Measurements from ENCODE around the gene SLC1A7. TPM values are rescaled to one million over a fixed set of nuclear protein-coding genes. Genes with fewer than 3 reads are reported as not detected.

Gene SLC1A7
- total RNA-seq, 2 donors from 2014 or later, result not detected

DNA sequence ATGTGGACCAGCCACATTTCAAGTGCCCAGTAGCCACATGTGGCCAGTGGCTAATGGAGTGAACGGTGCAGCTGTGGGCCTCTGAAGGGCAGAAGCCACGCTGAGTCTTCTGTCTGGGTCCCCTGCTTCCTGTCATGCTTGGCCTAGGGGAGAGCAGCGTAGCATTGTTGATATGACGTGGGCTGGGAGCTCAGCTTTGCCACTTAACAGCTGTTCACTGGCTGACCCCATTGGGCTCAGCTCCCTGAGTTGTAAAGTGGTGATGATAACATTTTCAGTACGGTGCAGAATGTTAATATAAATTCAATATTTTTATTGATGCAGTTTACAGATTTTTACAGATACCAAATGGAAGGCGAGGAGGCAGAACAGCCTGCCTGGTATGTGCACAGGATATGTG, 76.0 kb downstream of the SLC1A7 start:
- Mint-ChIP-seq H3K4me1 (ENCODE audit: low read depth) (peaks cover 5% of the 10 kb centered on the region), H3K4me3 (no peak overlapping the region), H3K36me3 (ENCODE audit: insufficient read depth in 2 of 2) (no peaks in the 10 kb centered on the region), H3K27ac (no peak overlapping the region), H3K9me3 (no peaks in the 10 kb centered on the region), H3K27me3 (ENCODE audit: low read depth) (peaks cover 22% of the 10 kb centered on the region)
- DNase-seq (no peak), ATAC-seq (replicated peaks in 1 of 2) (no peak)

DNA sequence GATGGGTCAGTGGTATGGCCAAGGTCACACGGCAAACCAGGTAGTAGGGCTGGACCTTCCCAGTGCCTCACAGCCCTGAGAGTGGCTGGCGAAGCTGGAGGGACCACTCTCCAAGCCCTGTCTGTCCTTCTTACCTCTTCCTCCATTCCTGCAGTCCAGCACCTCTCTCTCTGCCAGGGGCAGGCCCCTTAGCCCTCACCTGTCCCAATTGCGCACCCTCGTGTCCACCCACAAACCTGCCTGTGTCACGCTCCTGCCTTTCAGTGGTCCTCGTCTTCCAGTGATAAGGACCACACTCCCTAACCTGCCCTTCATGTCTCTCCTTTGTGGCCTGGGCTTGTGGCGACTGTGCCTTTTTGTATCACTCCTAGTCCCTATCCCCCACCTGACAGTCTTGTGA, 77.0 kb downstream of the SLC1A7 start:
- Mint-ChIP-seq H3K27ac (no peak overlapping the region), H3K4me1 (ENCODE audit: low read depth) (peaks cover 5% of the 10 kb centered on the region), H3K4me3 (no peak overlapping the region), H3K27me3 (ENCODE audit: low read depth) (peaks cover 33% of the 10 kb centered on the region), H3K36me3 (ENCODE audit: insufficient read depth in 2 of 2) (no peaks in the 10 kb centered on the region), H3K9me3 (no peaks in the 10 kb centered on the region)
- DNase-seq (no peak), ATAC-seq (replicated peaks in 1 of 2) (no peak)

DNA sequence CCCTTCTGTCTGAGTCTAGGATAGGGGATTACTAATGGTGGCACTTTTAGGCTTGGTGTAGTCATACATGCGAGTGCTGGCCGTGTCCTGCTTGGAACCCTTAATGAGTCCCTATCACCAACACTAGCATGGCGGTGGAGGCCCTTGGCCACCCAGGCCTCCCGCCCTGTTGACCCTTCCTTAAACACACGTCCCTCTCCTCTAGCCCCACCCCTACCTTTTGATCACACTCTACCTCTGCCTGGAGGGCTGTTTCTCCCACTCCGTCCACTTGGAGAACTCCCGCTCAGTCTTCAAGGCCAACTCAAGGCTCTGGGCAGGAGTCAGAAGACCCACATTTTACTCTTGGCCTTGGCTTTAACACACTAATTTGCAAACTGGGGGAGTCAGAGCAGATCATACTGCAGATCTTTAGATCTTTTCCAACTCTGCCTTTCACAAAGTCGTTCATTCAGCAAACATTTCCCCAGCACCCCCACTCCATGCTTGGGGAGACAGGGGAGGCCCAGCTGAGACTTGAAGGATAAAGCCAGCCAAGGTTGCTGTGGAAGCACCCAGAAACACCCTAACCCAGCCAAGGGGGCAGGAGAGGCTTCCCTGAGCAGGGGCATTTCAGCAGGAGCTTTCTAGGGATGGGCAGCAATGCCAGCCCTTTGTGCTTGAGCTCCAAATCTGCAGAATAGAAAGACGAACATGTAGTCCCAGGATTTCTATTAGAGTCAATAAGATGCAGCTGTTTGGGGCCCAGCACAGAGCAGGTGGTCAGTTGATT, 78.5 kb downstream of the SLC1A7 start:
- Mint-ChIP-seq H3K4me1 (ENCODE audit: low read depth) (peaks cover 5% of the 10 kb centered on the region), H3K4me3 (peak overlapping the region in 1 of 2 donors; percentile 31), H3K27ac (no peak overlapping the region), H3K9me3 (no peaks in the 10 kb centered on the region), H3K36me3 (ENCODE audit: insufficient read depth in 2 of 2) (no peaks in the 10 kb centered on the region), H3K27me3 (ENCODE audit: low read depth) (peaks cover 48% of the 10 kb centered on the region)
- DNase-seq, result no peak
- ATAC-seq (replicated peaks in 1 of 2), result no peak

DNA sequence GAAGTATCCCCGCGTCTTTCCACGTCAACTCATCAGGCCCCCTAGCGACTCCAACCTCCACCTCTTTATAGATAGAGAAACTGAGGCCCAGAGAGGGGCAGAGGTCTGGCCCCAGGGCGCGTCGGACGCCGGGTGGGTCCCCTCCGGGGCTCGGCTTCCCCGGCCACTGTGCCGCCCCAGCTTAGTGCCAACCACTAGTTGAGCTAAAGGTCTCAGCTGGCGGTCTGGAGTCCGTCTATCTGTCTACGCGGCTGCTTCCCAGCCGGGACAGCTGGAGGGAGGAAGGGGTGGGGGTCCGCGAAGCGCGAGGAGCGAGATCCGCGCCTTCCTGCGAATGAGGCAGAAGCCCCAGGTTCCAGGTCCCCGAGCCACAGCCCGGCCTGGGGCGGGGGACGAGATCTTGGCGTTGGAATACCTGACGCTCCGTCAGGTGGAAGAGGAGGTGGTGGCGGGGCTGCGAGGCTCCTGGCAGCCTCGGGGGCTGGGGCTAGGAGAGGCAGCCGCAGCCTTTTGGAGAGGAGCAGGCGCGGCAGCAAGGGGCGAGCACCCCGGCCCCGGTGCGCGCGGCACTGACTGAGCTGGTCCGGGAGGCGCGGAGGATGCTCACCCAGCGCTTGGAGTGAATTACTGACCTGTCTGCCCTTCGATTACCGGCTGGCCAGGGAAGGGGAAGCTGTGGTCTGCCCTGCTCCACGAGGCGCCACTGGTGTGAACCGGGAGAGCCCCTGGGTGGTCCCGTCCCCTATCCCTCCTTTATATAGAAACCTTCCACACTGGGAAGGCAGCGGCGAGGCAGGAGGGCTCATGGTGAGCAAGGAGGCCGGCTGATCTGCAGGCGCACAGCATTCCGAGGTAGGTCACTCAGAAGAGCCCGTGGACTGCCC, 79.5 kb downstream of the SLC1A7 start:
- H3K4me1 Mint-ChIP-seq (ENCODE audit: low read depth), result peaks cover 5% of the 10 kb centered on the region
- no peak for DNase-seq
- H3K9me3 Mint-ChIP-seq, result no peaks in the 10 kb centered on the region
- H3K27ac Mint-ChIP-seq, result no peak overlapping the region
- peak; percentile 22 to 34 for ATAC-seq (replicated peaks in 1 of 2)
- no peaks in the 10 kb centered on the region for H3K36me3 Mint-ChIP-seq (ENCODE audit: insufficient read depth in 2 of 2)
- peaks cover 54% of the 10 kb centered on the region for H3K27me3 Mint-ChIP-seq (ENCODE audit: low read depth)
- H3K4me3 Mint-ChIP-seq, result peak overlapping the region; percentile 66 to 78

DNA sequence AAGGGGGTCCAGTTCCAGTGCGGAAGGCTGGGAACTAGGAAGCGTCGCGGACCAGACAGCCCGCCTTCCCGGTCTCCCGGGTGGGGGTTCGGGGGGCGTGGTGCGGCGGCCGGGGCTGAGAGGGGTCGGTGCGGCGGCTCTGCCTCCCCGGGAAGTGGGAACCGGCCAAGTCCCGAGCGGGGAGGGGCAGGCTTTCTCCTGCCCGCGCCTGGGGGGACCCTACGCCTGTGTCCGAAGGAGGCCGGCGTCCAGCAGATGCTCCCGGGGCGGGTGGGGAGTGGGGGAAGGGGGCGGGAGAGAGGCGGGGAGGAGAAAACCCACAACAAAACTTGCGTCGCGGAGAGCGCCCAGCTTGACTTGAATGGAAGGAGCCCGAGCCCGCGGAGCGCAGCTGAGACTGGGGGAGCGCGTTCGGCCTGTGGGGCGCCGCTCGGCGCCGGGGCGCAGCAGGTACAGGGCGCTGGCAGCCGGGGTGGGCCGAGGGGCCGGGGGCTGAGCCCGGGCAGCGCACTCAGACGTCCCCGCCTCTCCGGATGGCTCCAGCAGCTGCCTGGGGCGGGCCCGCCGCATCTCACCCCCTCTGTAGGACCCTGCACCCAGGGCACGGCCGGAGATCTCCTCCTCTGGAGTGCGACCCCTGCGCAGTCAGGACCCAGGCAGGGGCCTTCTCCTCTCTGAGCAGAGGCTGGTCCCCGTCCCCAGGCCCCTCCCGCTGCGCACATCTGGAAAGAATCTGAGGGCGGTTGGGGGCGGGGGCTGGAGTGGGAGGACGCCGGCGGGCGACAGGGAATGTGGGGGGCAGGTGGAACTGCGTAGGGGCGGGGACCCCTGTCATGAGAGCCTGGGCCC, 80.4 kb downstream of the SLC1A7 start, which contains the start of gene PODN:
TSS of gene PODN (plus strand) at position 355 of the 849 bp plus-strand sequence. CDS start 7,643 bp downstream, outside the sequence.
- Mint-ChIP-seq H3K4me1 (ENCODE audit: low read depth) (peaks cover 5% of the 10 kb centered on the region), H3K36me3 (ENCODE audit: insufficient read depth in 2 of 2) (no peaks in the 10 kb centered on the region), H3K27me3 (ENCODE audit: low read depth) (peaks cover 54% of the 10 kb centered on the region), H3K27ac (no peak within 1 kb of the TSS), H3K9me3 (no peaks in the 10 kb centered on the region), H3K4me3 (peak within 1 kb of the TSS; percentile 66 to 78)
- DNase-seq, result peak in 1 of 2 donors; percentile 25
- peak; percentile 56 to 63 for ATAC-seq (replicated peaks in 1 of 2)

DNA sequence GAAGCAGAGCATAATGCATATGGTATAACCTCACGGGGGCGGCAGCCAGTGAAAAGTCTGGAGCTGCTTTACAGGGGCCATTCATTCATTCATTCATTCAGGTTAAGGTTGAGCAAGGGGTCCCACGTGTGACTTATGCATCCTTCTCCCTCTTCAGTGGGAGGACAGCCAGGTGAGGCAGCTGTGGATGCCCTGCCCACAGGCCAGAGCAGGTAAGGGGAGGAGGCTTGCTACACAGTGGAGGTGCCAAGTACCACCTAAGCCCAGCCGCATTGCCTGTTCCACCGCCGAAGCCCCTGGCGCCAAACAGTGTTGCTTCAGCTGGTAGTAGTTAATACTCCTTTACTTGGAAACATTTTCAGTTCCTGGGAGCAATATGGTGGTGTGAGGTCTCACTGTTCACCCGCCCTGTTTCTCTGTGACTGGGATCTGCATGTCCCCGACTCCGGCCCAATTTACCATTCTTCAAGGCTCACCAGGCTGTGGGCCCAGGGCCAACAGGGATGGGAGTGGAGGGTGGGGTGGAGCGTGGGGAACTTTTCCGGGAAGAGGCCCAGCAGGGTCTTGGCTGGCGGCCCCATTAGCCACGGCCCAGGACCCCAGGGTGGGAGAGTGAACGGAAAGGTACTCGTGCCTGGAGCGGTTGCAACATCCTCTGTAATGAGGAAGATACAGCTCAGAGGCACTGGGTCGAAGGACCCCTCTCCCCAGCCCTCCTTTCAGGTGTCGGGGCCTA, 81.1 kb downstream of the SLC1A7 start:
- ATAC-seq (replicated peaks in 1 of 2) (no peak), DNase-seq (no peak)
- Mint-ChIP-seq H3K27me3 (ENCODE audit: low read depth) (peaks cover 54% of the 10 kb centered on the region), H3K36me3 (ENCODE audit: insufficient read depth in 2 of 2) (no peaks in the 10 kb centered on the region), H3K4me1 (ENCODE audit: low read depth) (peaks cover 5% of the 10 kb centered on the region), H3K9me3 (no peaks in the 10 kb centered on the region), H3K4me3 (peak overlapping the region; percentile 46 to 77), H3K27ac (no peak overlapping the region)

DNA sequence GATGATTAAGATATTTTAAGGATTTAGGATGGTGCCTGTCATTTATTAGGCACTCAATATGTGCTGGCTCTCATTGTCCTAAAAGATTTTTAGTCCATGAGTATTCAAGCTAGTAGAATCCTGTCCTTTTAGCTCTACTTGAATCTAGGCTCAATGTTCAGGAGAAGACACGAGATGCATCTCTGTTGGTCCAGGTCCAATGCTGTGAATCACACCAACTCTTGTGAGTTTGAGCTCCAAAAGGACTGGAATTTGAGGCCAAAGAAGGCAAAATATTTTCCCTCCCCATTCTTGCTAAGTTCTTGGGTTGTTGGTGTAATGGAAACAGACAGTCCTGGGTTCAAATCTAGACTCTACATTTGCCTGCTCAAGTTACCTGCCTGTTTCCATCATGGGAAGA, 81.9 kb downstream of the SLC1A7 start:
- no peaks in the 10 kb centered on the region for H3K9me3 Mint-ChIP-seq
- ATAC-seq (replicated peaks in 1 of 2), result no peak

DNA sequence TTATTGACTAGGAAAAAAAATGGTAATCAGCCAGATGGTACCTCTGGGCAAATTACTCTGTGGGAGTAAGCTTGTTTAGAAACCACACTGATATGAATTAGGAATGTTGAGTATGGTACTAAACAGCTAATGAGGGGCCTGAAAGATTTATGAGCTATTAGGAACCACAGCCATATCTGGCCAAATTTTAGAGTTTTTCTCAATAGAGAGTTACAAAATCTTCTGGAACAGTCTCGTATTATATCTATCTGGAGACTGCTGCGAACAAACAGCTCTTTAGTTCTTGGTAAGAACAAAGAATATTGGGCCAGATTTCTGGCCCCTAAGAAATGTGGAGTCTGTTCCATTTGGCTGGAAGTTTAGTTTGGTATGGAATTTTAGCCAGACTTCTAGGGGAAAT, 85.3 kb downstream of the SLC1A7 start:
- H3K4me1 Mint-ChIP-seq (ENCODE audit: low read depth), result no peaks in the 10 kb centered on the region
- DNase-seq (no peak), ATAC-seq (replicated peaks in 1 of 2) (no peak)
- no peak overlapping the region for H3K4me3 Mint-ChIP-seq
- peaks cover 0 to 8% of the 10 kb centered on the region in 2 donors for H3K36me3 Mint-ChIP-seq (ENCODE audit: insufficient read depth in 2 of 2)
- H3K27me3 Mint-ChIP-seq (ENCODE audit: low read depth), result peaks cover 33% of the 10 kb centered on the region
- no peak overlapping the region for H3K27ac Mint-ChIP-seq
- H3K9me3 Mint-ChIP-seq, result no peaks in the 10 kb centered on the region

More for the DNA sequence above, 81.9 kb downstream of the SLC1A7 start:
- no peak overlapping the region for H3K4me3 Mint-ChIP-seq
- H3K27me3 Mint-ChIP-seq (ENCODE audit: low read depth), result peaks cover 52% of the 10 kb centered on the region
- no peak for DNase-seq
- H3K4me1 Mint-ChIP-seq (ENCODE audit: low read depth), result peaks cover 5% of the 10 kb centered on the region
- no peaks in the 10 kb centered on the region for H3K36me3 Mint-ChIP-seq (ENCODE audit: insufficient read depth in 2 of 2)
- no peak overlapping the region for H3K27ac Mint-ChIP-seq

DNA sequence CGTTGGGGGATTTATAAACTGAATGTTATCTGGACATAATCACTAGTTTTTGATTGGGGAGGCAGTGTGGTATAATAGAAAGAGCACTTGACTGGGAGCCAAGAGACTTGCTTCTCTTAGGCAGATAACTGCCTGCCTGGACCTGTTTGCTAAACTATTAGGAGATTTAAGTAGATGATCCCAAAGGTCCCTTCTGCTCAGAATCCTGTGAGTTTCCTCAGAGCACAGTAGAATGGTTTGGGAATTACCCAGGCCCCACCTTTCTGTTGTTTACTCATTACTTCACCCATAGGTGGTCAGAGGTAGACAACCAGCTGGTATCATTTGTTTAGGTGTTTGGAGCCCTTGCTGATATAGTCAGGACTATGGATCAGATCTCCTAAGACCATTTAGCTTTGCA, 90.8 kb downstream of the SLC1A7 start:
- DNase-seq, result no peak
- Mint-ChIP-seq H3K27ac (no peak overlapping the region), H3K9me3 (no peaks in the 10 kb centered on the region), H3K4me1 (ENCODE audit: low read depth) (peaks cover 12% of the 10 kb centered on the region), H3K4me3 (no peak overlapping the region), H3K27me3 (ENCODE audit: low read depth) (no peaks in the 10 kb centered on the region), H3K36me3 (ENCODE audit: insufficient read depth in 2 of 2) (peaks cover 0 to 8% of the 10 kb centered on the region in 2 donors)
- ATAC-seq (replicated peaks in 1 of 2), result no peak

DNA sequence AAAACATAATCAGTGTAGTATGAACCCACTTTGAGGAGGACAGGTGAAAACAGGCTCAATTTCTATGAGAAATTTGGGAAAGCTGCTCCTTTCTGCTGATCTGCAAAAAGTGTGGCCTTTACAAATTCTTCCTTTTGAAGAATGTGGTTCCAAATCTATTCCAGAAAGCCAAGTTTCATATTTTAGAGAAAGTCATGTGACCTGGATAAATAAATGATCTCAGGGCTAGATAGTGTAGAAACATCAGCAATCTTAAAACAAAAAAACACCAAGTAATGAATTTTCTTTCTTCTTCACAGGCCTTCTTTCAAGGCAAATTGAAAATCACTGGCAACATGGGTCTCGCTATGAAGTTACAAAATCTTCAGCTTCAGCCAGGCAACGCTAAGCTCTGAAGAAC, 92.1 kb downstream of the SLC1A7 start:
- DNase-seq, result no peak
- Mint-ChIP-seq H3K9me3 (no peaks in the 10 kb centered on the region), H3K4me3 (no peak overlapping the region), H3K27ac (no peak overlapping the region), H3K27me3 (ENCODE audit: low read depth) (no peaks in the 10 kb centered on the region), H3K4me1 (ENCODE audit: low read depth) (peaks cover 12% of the 10 kb centered on the region), H3K36me3 (ENCODE audit: insufficient read depth in 2 of 2) (peaks cover 0 to 8% of the 10 kb centered on the region in 2 donors)
- no peak for ATAC-seq (replicated peaks in 1 of 2)

DNA sequence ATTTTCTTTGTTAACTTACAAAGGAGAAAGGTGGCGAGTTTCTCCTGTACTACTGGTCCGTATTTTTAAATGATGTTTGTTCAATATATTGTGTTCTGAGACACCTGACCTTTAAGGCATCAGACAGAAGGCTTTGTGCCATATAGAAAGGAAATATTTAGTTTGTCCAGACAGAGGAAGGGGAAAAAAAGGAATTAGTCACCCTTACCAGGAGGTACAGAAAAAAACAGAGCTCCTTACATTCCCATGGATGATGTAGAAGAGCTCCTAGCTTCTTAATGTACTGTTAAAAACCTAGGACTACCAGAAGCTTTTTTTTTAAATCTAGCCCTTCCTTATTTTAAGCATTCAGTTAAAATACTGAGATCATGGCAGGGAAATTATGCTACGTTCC, 92.9 kb downstream of the SLC1A7 start:
- H3K9me3 Mint-ChIP-seq, result no peaks in the 10 kb centered on the region
- no peak overlapping the region for H3K4me3 Mint-ChIP-seq
- H3K36me3 Mint-ChIP-seq (ENCODE audit: insufficient read depth in 2 of 2), result peaks cover 0 to 8% of the 10 kb centered on the region in 2 donors
- DNase-seq (no peak), ATAC-seq (replicated peaks in 1 of 2) (no peak)
- no peaks in the 10 kb centered on the region for H3K27me3 Mint-ChIP-seq (ENCODE audit: low read depth)
- H3K4me1 Mint-ChIP-seq (ENCODE audit: low read depth), result peaks cover 12% of the 10 kb centered on the region
- no peak overlapping the region for H3K27ac Mint-ChIP-seq

DNA sequence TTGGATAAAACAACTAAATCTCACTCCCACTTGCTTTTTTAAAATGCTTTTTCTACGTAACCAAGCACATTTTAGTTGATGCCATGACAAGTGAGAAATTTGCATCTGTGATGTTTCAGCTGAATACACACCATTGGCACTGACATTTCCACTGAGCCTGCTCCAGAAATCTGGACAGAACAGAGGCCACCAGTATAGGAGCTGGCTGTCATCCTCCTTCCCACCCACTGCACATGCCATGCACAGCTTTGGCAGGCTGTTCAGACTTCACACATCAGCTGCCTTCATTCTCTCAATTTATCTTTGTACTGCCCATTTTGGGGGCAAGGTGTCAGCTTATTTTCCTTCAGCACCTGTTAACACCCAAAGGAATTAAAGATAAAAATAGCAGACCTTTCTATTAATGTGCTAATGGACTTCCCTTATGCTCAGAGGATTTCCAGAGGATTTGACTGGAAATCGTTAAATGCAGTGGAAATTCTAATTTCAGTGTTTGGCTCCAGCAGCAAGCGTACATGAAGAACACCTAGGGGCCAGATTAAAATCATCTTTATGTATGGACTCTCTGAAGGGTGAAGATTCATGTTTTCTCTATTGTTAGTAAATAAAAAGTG, 93.4 kb downstream of the SLC1A7 start:
- Mint-ChIP-seq H3K9me3 (no peaks in the 10 kb centered on the region), H3K4me1 (ENCODE audit: low read depth) (peaks cover 12% of the 10 kb centered on the region), H3K27me3 (ENCODE audit: low read depth) (no peaks in the 10 kb centered on the region), H3K4me3 (no peak overlapping the region), H3K27ac (no peak overlapping the region), H3K36me3 (ENCODE audit: insufficient read depth in 2 of 2) (peaks cover 0 to 8% of the 10 kb centered on the region in 2 donors)
- ATAC-seq (replicated peaks in 1 of 2) (no peak), DNase-seq (no peak)

All from activated T-cell treated with anti-CD3 and anti-CD28 coated beads, Interleukin-2, amount 50 U/mL, for 72 hours (primary cell).